Skin of body (tissue), 2 donors: Measurements from ENCODE around the gene MTO1. TPM values are rescaled to one million over a fixed set of nuclear protein-coding genes. Genes with fewer than 3 reads are reported as not detected.
A peak's percentile ranks its signal among the peaks of the same experiment; 100 is the strongest.
"Not testable (repeated sequence)": the region's sequence is repeated elsewhere in the genome, so short reads cannot be mapped to it uniquely, and the experiment has no call there.

Experiments
- DNase-seq: peaks from one replicate; lab custom pipeline; 2025; lab: John Stamatoyannopoulos, UW
- total RNA-seq: library from RNA; depleted of rRNA; stranded (reverse); fragments of >200 nt; gene quantifications from one replicate; pipeline ENCODE4 v1.2.3, GENCODE V29; 2014

The MTO1 gene
- total RNA-seq, 1 donor from 2014 or later: 22.3 TPM

- DNase-seq: no peak
Observed at GRCh38 chr6:73504160-73504559, 42.6 kb downstream of the MTO1 start.

GRCh38 chr6:73505142-73505541 is 43.6 kb downstream of the MTO1 start:
- no peak for DNase-seq

- not testable (repeated sequence) for DNase-seq
Observed at GRCh38 chr6:73505705-73506104, 44.2 kb downstream of the MTO1 start.

GRCh38 chr6:73506246-73506645 is 44.7 kb downstream of the MTO1 start:
- DNase-seq: no peak

GRCh38 chr6:73508776-73509175 is 47.2 kb downstream of the MTO1 start:
- no peak for DNase-seq

- no peak for DNase-seq
Observed at GRCh38 chr6:73509851-73510250, 48.3 kb downstream of the MTO1 start.

- no peak for DNase-seq
Observed at GRCh38 chr6:73511796-73512195, 50.3 kb downstream of the MTO1 start.

GRCh38 chr6:73513496-73513854 is 51.9 kb downstream of the MTO1 start:
- no peak for DNase-seq

GRCh38 chr6:73514746-73515110 is 53.2 kb downstream of the MTO1 start:
- no peak for DNase-seq

GRCh38 chr6:73515204-73515655 is 53.7 kb downstream of the MTO1 start:
- DNase-seq: no peak

- DNase-seq: no peak
Observed at GRCh38 chr6:73516514-73517489, 55.3 kb downstream of the MTO1 start.

- DNase-seq: not testable (repeated sequence)
Observed at GRCh38 chr6:73518100-73518981, 56.8 kb downstream of the MTO1 start.

- DNase-seq: not testable (repeated sequence)
Observed at GRCh38 chr6:73518982-73519881, 57.7 kb downstream of the MTO1 start.

- DNase-seq: peak; percentile 58
Observed at GRCh38 chr6:73519926-73520687, 58.6 kb downstream of the MTO1 start.

- DNase-seq: peak; percentile 100
Observed at GRCh38 chr6:73520688-73521350, 59.3 kb downstream of the MTO1 start, which contains the start of gene EEF1A1. EEF1A1 (minus strand) TSS chr6:73521032; CDS start chr6:73520026, 1,006 bp downstream.

GRCh38 chr6:73521351-73521985 is 59.9 kb downstream of the MTO1 start:
- DNase-seq: peak; percentile 97

GRCh38 chr6:73523434-73524123 is 62.0 kb downstream of the MTO1 start:
- peak; percentile 43 for DNase-seq

- no peak for DNase-seq
Observed at GRCh38 chr6:73525546-73526330, 64.2 kb downstream of the MTO1 start.
